SKM-1 (cell line): ENCODE measurements around the gene SRP14.
A peak's percentile ranks its signal among the peaks of the same experiment; 100 is the strongest.
"Not testable (repeated sequence)": the region's sequence is repeated elsewhere in the genome, so short reads cannot be mapped to it uniquely, and the experiment has no call there.

ENCODE experiments used
- DNase-seq: peaks from one replicate; lab custom pipeline; 2025; ENCODE audit not compliant: unreplicated experiment; lab: John Stamatoyannopoulos, UW

SRP14 gene

GRCh38 chr15:40051616-40052415 is 12.8 kb upstream of the SRP14 start:
- no peak for DNase-seq

DNA sequence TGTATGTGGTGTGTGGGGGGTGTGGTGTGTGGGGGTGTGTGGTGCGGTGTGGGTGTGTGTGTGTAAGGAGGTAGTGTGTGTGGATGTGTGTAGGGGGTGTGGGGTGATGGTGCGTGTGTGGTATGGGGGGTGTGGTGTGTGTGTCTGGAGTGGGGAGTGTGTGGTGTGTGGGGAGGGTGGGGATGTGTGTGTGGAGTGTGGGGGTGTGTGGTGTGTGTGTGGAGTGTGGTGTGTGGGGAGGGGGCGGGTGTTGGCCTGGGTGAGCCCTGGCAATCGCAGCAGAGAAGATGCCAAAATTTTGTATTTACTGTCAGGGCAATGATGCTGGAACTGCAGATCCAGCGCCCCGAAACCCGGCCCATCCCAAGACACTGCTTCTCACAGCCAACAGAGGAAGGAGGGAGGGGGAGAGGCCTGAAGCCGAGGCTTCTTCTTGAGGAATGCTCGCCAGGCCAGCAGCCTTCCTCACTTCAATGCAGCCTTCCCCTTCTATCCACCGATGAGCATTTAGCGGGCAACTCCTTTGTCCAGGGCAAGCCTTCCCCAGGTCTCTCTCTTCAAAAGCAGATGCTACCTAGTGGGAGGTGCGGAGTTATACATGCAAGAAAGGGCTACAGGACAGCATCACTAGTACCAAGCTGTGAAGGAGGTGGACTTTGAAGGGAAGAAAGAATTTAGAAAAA is 11.9 kb upstream of the SRP14 start:
- DNase-seq: no peak

GRCh38 chr15:40048926-40049475 is 10.0 kb upstream of the SRP14 start:
- DNase-seq: no peak

DNA sequence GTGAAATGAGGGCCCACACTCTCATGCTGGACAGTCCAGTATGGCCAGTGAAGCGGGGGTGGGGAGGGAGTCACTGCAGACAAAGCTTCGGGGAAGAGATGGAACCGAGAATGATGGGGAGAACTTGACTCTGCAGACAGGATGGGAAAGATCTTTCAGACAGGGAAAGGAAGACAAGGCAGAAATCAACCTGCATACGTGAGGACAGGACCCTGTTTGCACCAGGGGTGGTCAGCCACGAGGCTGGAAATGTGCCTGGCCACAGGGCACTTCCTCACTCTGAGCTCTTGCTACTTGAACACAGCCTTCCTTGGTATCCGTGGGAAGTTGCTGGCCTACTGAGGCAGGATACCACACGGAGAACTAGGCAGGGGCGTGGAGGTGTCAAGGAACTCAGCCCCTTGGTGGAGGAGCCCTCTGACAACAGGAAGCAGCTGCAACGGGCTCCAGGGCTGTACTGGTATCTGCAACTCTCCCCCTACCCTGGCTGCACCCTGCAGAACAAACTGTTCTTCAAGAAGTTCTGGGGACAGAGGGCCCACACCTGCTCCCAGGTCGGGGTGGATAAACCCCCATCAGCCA is 9.3 kb upstream of the SRP14 start:
- DNase-seq: no peak

GRCh38 chr15:40047415-40048210 is 8.6 kb upstream of the SRP14 start:
- peak; percentile 23 for DNase-seq

- DNase-seq: no peak
Observed at GRCh38 chr15:40046721-40047414, 7.9 kb upstream of the SRP14 start.

DNA sequence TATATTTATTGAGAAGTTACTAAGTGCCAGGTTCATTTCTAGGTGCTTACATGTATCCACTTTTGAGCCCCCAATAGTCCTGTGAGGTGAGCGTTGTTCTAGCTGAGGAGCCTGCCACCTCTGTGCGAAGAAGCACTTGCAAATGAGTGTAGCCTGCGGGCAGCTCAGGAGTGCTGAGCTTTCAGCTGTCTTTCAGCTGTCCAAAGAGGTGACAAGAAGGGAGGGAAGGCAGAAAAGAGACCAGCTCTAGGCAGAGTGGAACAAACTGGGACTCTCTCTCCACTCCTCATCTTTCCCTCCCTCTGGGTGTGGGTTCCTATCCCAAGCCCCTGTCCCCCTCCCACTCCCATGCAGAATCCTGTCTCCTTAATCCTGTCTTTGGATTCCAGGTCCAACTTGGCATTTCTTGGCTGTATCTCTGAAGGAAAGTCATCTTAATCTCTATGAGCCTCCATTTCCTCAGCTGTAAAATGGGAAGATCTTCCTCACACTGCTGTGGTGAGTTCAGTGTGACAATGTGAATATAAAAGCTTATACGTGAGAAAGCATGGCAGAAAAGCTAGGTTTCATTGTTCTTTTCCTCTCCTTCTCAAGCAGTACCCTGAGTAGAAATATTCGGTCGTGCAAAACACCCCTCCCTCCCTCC is 6.7 kb upstream of the SRP14 start:
- no peak for DNase-seq

DNA sequence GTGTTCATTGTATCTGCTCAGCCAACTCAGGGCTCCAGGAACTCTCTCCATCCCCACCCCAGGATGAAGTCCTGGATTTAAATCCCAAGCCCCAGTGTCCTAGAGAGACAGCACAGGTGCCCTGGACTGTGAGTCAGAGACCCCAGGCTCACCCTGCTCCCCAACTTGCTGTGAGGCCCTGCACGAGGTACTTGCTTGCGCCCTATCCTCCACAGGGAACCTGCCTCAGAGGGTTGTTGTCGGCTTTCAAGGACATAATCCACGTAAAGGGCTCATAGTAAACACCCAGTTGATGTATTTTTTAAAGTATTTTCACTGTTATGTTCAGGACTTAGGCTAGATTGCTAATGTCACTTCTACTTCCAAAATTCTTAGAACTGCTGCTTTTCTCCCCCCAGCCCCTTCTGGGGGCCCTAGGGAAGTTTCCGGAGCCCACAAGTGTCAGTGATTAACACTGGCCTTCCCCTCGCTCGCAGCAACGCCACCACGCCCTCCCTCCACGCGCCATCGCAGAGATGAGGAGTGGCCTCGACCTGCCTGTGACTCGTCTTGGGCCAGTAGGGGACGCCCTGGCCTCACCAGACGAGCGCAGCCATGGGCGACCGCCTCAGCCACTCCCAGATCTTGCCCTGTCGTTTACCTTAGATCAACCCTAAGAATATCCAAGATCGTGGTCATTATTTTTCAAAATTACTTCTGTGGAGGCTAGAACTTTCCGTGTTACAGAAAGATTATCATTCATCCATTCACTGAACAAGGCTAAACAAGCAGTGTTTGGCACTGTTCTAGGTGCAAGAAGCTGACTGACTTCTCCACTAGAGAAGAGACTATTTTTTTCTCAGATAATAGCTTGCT is 6.0 kb upstream of the SRP14 start:
- peak; percentile 45 for DNase-seq

DNA sequence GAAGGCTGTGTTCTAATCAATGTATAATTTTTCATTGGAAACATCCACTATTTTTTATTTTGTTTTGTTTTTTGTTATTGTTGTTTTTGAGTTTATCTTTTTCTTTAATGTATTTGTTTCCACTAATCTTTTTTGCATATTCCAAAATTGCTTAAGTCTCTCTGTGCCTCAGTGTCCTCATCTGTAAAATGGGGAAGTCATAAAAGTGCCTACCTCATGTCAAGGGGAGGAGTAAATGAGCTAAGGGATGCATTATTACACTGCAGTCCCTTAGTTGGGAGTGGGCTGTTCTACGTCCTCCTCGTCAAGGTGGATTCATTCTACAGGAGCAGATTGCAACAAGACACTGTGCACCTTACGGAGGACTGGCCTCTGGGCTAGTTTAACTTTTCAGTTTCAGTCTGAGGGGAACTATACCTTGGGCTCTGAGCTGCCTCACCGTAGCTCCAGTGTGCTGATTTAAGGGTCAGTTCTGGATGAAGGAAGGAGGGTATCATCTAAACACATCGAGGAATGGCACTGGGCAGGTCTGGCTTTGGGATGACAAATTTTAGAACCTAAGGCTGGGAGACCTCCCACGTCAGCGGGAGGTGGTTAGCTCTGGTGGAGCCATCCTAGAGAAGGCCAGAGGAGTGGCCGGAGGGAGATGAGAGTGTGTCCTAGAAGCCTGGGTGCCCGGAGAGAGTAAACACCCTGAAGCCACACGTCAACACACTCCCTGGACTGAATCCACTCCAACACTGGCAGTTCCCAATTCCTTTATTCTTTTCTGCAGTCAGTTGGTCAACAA is 5.1 kb upstream of the SRP14 start:
- DNase-seq: no peak

DNA sequence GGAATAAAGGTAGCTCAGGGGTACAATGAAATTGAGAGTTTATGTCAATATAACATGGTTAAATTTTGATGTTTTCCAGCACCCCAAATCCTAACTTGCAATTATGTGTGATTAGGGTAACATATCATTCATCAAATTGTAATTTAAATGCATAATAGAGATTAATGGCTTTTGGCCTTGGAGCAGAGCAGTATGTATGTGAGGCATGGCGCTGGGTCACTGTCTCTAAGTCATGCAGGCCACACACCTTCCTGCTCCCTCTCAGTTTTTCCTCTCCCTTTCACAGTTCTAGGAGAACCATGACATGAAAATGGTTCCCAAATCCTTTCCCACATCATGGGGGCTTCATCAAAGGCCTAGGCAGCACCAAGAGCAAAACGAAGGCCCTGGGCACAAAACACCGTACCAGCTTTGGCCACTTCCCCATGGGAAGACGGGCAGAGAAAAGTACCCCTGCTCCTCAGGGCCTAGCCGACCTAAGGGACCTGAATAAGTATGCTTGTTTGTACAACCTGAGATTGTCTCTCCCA is 3.9 kb upstream of the SRP14 start:
- no peak for DNase-seq

- DNase-seq: no peak
Observed at GRCh38 chr15:40040770-40041169, 1.8 kb upstream of the SRP14 start.

- no peak for DNase-seq
Observed at GRCh38 chr15:40040293-40040635, 1.3 kb upstream of the SRP14 start.

DNA sequence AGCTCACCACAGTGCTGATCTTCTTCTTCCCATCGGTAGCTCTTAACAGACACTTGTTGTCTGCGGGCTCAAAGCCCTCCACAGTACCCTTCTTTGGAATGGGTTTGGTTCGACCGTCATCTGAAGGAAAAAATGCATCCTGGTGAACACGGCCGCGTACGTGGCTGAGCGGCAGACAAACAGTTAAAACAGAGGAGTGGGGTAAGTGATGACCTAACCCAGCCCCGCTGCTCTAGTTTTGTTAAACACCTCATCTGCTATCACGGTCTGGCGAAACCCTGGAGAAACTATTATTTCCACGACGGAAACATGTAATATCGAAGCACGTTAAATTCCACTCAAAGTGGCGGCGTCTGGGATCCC is 725 bp downstream of the SRP14 start:
- DNase-seq: no peak

DNA sequence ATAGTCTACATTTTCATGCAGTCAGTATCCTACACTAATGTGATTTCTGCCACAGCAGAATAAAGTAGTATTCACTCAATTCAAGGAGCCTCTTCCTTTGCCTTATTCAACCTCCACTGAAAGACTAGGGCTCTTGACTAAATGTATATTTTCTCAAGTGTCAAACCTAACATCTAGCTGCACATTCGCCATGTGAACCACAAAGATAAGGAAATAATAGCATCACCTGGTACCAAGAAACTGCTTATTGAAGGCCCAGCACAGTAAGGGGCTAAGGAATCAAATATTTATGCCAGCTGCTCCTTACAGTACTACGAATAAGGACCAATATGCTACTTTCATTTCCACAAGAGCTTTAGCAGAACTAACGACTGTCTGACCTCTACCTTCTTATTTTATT is 1.3 kb downstream of the SRP14 start:
- no peak for DNase-seq

- not testable (repeated sequence) for DNase-seq
Observed at GRCh38 chr15:40035182-40035581, 3.8 kb downstream of the SRP14 start.

DNA sequence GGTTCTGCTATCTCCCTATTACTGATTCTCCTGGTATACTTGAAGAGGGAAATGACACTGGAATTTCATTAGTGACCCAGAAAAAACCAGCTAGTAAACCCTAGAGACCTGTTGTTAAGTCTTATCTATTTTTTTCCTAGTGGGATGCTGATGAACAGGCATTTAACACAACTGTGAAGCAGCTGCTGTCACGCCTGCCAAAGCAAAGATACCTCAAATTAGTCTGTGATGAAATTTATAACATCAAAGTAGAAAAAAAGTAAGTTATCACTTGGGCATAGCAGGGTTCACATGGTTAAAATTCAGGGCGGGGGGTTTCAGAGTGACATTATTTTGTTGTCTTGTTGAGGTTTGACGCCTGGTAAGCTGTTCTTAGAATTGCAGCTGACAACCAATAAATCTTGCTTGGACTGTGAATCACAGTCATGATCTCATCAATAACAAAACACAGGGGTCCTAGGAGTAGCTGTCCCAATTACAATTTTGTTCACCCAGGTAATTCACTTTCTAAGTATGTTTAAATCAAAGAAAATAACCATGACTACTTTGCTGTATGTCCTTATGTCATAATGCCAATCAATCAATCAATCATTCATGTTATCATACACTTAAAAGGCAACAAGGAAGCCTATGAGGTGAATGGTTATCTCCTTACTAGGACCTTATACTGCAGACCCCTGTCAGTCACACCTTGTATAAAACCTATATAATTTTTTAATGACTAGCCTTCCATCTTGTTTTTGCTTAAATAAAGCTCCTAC is 4.6 kb downstream of the SRP14 start:
- no peak for DNase-seq

GRCh38 chr15:40032125-40032839 is 6.7 kb downstream of the SRP14 start:
- no peak for DNase-seq
